ENCODE measurements around the gene DNAH8. TPM values are rescaled to one million over a fixed set of nuclear protein-coding genes. Genes with fewer than 3 reads are reported as not detected.

DNAH8 gene
- total and polyA plus RNA-seq, 7 donors = under 0.01 to 0.22 TPM; not detected in 5

DNA sequence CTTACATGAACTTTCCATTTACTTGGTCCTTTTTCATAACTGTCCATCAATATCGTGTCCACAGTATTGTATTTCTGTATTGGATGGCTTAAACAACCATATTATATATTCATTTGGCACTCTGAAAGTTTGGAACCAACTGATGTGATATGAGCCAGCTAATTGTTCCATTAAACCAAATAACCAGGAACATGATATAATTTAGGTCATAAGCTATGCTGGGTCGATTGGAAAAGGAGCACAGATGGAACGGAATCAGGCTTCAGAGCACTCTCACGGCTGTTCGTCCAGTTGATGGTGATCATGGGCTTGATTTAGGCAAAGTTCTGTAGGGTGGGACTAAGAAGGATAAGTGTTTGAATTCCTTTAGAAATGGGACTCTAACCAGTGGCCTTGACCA lies 142.7 kb downstream of the DNAH8 start:
- H3K36me3 ChIP-seq = no peaks in the 10 kb centered on the region
- no peak overlapping the region for H3K4me3 ChIP-seq
- H3K27ac ChIP-seq = no peak overlapping the region
- TF ChIP-seq POLR2A (IDR thresholded peaks at IDR 0.05) (no peak), EP300 (IDR thresholded peaks at IDR 0.05) (no peak), POLR2AphosphoS5 (IDR thresholded peaks at IDR 0.05) (no peak)
- no peaks in the 10 kb centered on the region for H3K9me3 ChIP-seq
- no peak for DNase-seq
- 91 to 92% methylated on average over 5 of the region's 5 CpGs for WGBS, 2 donors
- H3K27me3 ChIP-seq = no peaks in the 10 kb centered on the region
- no peaks in the 10 kb centered on the region for H3K4me1 ChIP-seq
- intact Hi-C loops (cut with DNase I) = no loop called here

- Histone ChIP-seq H3K9me3 (no peaks in the 10 kb centered on the region), H3K4me3 (no peak overlapping the region), H3K4me1 (no peaks in the 10 kb centered on the region), H3K36me3 (no peaks in the 10 kb centered on the region), H3K27me3 (no peaks in the 10 kb centered on the region), H3K27ac (no peak overlapping the region)
- TF ChIP-seq EP300 (IDR thresholded peaks at IDR 0.05) = no peak
- TF ChIP-seq, protein P1, sequence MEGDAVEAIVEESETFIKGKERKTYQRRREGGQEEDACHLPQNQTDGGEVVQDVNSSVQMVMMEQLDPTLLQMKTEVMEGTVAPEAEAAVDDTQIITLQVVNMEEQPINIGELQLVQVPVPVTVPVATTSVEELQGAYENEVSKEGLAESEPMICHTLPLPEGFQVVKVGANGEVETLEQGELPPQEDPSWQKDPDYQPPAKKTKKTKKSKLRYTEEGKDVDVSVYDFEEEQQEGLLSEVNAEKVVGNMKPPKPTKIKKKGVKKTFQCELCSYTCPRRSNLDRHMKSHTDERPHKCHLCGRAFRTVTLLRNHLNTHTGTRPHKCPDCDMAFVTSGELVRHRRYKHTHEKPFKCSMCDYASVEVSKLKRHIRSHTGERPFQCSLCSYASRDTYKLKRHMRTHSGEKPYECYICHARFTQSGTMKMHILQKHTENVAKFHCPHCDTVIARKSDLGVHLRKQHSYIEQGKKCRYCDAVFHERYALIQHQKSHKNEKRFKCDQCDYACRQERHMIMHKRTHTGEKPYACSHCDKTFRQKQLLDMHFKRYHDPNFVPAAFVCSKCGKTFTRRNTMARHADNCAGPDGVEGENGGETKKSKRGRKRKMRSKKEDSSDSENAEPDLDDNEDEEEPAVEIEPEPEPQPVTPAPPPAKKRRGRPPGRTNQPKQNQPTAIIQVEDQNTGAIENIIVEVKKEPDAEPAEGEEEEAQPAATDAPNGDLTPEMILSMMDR (IDR thresholded peaks at IDR 0.05) = no peak
- TF ChIP-seq POLR2A (IDR thresholded peaks at IDR 0.05) = no peak
- no peak for TF ChIP-seq POLR2AphosphoS5 (IDR thresholded peaks at IDR 0.05)
- intact Hi-C loops (cut with DNase I) = no loop called here
- WGBS, 2 donors = 55 to 74% methylated on average over 2 of the region's 2 CpGs
- DNase-seq = no peak
Measured at GRCh38 chr6:38860041-38860440, 144.9 kb downstream of the DNAH8 start.

- Histone ChIP-seq H3K4me1 (no peaks in the 10 kb centered on the region), H3K9me3 (no peaks in the 10 kb centered on the region), H3K36me3 (no peaks in the 10 kb centered on the region), H3K27ac (no peak overlapping the region), H3K27me3 (no peaks in the 10 kb centered on the region), H3K4me3 (no peak overlapping the region)
- TF ChIP-seq, protein P1 (IDR thresholded peaks at IDR 0.05) = no peak
- no peak for TF ChIP-seq EP300 (IDR thresholded peaks at IDR 0.05)
- no peak for TF ChIP-seq POLR2A (IDR thresholded peaks at IDR 0.05)
- no peak for TF ChIP-seq POLR2AphosphoS5 (IDR thresholded peaks at IDR 0.05)
- intact Hi-C loops (cut with DNase I) = no loop called here
- 93 to 94% methylated on average over 4 of the region's 4 CpGs for WGBS, 2 donors
- DNase-seq = no peak
Measured at GRCh38 chr6:38861926-38862401, 146.9 kb downstream of the DNAH8 start.

DNA sequence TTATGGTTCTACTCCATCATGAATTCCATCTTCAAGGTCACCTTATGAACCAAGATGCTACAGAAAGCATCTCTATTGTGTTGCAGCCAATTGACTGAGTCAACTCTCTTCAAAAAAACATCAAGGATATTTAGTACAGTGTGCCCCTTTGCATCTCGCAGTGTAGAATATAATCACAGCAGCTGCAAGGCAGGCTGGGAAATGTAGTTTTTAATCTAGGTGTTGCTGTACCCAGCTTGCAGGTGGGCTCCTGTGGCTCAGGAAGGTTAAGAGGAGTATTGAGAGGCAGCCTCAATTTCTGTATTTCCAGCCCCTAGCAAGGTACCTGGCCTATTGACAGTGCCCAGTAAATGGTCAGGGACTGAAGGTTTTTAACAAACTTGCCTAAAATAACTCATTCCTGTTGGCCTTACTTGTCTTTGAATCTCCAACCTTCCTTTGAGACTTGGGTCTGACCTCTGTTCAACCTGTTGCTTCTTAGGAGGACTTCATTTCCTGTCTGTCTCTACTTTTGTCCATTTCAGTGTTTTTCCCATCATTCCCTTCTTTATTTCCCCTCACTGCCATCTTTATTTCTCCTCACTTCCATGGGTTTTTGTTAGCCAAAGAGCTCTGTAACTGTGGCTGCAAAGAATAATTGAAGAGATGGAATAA lies 150.5 kb downstream of the DNAH8 start:
- no peak overlapping the region for H3K4me3 ChIP-seq
- intact Hi-C loops (cut with DNase I) = no loop called here
- DNase-seq = no peak
- no peak for TF ChIP-seq EP300 (IDR thresholded peaks at IDR 0.05)
- TF ChIP-seq, protein P1 (IDR thresholded peaks at IDR 0.05) = no peak
- no peak for TF ChIP-seq POLR2AphosphoS5 (IDR thresholded peaks at IDR 0.05)
- no peak for TF ChIP-seq POLR2A (IDR thresholded peaks at IDR 0.05)
- H3K4me1 ChIP-seq = no peaks in the 10 kb centered on the region
- H3K36me3 ChIP-seq = no peaks in the 10 kb centered on the region
- 63 to 65% methylated on average over 1 of the region's 1 CpG for WGBS, 2 donors
- H3K27ac ChIP-seq = no peak overlapping the region
- no peaks in the 10 kb centered on the region for H3K9me3 ChIP-seq
- no peaks in the 10 kb centered on the region for H3K27me3 ChIP-seq

DNA sequence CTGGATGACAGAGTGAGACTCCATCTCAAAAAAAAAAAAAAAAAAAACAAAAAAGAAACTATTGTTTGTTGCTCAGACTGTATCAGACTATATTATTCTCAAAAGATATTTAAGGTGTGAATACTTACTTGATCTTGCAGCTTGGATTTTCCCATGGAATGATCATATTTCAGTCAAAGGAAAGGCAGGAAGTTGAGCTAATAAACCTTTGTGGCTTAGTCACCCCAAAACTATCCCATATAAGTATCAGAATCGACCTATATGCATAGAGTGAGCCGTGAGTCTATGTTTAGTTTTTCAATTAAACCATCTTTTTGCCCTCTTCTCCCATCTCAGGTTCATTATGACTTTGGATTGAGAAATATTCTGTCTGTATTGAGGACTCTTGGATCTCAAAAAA lies 152.6 kb downstream of the DNAH8 start:
- TF ChIP-seq EP300 (IDR thresholded peaks at IDR 0.05) (no peak), POLR2A (IDR thresholded peaks at IDR 0.05) (no peak), POLR2AphosphoS5 (IDR thresholded peaks at IDR 0.05) (no peak)
- TF ChIP-seq, protein P1 (IDR thresholded peaks at IDR 0.05) = no peak
- intact Hi-C loops (cut with DNase I) = no loop called here
- no peak for DNase-seq
- no peak overlapping the region for H3K27ac ChIP-seq
- no peaks in the 10 kb centered on the region for H3K4me1 ChIP-seq
- H3K9me3 ChIP-seq = no peaks in the 10 kb centered on the region
- H3K27me3 ChIP-seq = peaks cover 0 to 5% (median 0%) of the 10 kb centered on the region in 3 donors
- 76 to 86% methylated on average over 2 of the region's 2 CpGs for WGBS, 2 donors
- no peaks in the 10 kb centered on the region for H3K36me3 ChIP-seq
- H3K4me3 ChIP-seq = no peak overlapping the region

All from sigmoid colon (tissue), 7 donors.